Retina (tissue), 1 donor: ENCODE measurements around the gene ANKFY1.

ENCODE experiments used
- DNase-seq: peaks from one replicate; pipeline ENCODE4 v3.0.0-alpha.2; 2016

The ANKFY1 gene

GRCh38 chr17:4175921-4176807 is 87.6 kb downstream of the ANKFY1 start:
- DNase-seq: no peak

GRCh38 chr17:4174556-4174955 is 89.2 kb downstream of the ANKFY1 start:
- no peak for DNase-seq

DNA sequence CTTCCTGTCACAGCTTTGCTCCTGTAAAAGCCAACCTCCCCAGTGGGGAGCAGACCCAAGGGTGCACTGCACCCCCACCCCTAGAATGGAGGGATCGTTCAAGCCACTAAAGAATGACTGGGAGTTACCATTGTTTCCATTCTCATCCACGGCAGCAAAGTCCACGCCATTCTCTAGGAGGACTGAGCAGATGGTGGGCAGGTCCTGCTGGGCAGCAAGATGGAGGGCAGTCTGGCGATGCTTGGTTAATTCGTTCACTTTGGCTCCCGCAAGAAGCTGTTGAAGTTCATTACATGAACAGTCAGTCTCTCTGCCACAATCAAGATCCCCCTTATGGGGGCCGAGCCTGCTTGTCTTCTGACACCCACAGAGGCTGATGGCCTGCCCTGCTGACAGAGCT is 90.0 kb downstream of the ANKFY1 start:
- no peak for DNase-seq

- DNase-seq: no peak
These were observed 91.4 kb downstream of the ANKFY1 start for GRCh38 chr17:4172356-4172755.

DNA sequence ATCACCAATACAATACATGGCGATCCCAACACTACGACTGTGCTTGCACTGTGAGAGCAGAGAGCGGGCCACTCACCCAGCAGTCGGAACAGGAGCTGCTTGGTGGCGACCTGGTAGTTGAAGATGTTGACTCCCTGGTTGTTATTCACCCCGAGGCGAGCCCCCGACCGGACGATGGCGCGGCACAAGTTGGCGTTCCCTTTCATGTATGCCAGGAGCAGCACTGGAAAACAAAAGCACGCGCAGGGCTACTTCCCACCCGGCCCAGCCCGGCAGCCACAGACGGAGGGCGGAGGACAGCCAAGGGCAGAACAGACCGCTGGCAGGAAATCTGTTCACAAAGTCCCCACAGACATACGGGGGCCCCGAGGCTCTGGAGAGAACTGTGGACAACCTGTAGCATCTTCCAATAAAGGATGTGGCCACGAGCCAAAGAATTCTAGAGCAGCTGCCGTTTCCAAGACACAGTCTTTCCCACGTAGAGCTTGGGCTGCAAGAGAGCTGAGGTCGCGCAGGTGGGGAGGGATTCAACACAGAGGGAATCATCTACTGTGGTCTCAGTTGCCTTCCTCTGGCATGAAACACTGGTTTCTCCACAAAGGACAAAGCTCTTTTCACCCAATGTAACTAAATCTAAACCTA is 93.0 kb downstream of the ANKFY1 start:
- DNase-seq: no peak

DNA sequence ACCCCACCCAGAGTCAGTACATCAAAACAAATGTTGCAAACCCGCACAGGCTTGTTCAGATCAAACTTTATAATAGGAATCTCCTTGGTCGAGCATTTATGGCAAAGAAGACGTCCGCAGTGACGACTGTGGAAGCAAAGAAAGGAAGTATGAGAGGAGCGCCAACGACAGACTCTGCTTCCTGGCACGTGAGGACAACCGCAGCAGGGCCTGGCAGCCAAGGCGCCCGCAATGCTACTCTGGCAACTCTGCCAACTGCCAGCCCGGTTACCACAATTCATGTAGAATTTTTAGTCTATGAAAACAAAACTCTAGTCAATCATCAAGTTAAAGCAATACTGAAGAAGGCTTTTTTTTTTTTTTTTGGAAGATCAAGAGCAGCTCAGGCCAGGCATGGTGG is 96.0 kb downstream of the ANKFY1 start:
- no peak for DNase-seq

GRCh38 chr17:4166419-4166818 is 97.4 kb downstream of the ANKFY1 start:
- DNase-seq: no peak

GRCh38 chr17:4165301-4166010 is 98.3 kb downstream of the ANKFY1 start:
- no peak for DNase-seq

GRCh38 chr17:4163951-4164350 is 99.8 kb downstream of the ANKFY1 start:
- no peak for DNase-seq

DNA sequence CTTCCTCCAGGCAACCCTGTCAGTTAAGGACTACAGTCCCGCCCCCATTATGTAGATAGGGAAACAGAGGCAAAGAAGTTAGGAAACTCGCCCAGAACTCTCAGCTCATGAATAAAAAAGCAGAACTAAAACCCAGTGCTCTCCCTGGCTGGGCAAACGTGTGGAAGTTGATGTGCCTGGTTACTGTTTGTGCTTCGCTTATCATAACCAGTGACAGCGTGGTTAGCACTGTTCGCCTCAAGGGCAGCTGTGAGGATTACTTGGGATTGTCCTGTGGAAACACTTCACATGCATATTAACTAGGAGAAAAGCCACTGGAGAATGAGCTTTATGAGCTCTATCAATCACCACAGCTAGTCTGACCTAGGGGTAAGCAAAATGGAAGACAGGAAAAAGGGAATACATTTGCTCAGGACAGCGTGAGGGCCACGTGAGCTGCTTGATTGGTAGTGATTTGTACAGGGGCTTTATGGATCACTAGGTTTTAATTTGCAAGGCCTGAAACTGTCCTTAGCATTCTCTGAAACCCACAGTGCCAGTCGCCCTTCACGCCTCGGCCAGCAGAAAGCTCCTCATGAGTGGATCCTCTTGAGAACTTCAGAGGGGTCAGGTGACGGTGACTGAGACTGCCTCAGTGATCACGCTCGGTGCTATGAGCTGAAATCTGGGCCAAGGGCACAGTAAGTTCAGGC is 100.9 kb downstream of the ANKFY1 start:
- peak; percentile 68 for DNase-seq

DNA sequence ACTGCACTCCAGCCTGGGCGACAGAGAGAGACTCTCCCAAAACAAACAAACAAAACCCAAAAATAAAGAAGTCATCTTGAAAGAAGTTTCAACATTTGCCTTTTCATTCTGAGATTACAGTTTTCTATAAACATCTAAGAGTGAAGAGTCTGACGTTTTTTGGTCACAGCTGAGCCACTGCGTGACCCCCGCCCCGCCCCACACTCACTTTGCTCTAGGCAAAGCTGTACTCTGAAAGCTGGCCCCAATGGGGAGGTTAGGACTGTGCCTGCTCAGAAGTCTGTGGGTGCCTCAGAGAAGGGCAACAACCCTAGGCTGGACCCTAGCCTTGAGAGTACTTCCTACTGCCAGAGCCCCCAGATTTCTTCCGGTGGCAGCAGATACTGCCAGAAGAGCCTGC is 101.5 kb downstream of the ANKFY1 start:
- DNase-seq: no peak

DNA sequence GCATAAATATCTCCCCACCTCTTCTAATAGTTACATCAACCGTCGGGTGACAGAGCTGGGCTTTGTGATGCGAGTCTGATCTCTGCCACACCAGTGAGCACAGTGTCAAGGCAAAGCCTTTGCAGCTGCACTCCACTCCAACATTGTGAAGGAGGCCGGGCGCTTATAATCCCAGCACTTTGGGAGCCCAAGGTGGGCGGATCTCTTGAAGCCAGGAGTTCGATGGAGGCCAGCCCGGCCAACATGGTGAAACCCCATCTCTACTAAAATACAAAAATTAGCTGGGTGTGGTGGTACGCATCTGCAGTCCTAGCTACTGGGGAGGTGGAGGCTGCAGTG is 101.8 kb downstream of the ANKFY1 start:
- no peak for DNase-seq

- DNase-seq: peak; percentile 39
These were observed 102.4 kb downstream of the ANKFY1 start for GRCh38 chr17:4161192-4161966.

DNA sequence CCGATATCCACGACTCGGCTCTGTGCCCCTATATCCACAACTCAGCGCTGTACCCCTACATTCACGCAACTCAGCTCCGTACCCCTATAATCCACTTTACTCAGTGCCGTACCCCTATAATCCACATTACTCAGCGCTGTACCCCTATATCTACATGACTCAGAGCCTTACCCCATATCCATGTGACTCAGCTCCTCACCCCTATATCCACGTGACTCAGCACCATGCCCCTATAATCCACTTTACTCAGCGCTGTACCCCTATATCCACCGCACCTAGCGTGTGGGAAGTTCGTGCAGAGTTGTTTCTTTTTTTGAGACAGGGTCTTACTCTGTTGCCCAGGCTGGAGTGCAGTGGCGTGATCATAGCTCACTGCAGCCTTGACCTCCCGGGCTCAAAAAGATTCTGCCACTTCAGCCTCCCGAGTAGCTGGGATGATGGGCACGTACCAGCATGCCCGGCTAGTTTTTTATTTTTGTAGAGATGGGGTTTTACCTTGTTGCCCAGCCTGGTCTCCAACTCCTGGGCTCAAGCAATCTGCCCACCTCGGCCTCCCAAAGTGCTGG is 103.4 kb downstream of the ANKFY1 start:
- no peak for DNase-seq

GRCh38 chr17:4159761-4160160 is 104.0 kb downstream of the ANKFY1 start:
- DNase-seq: no peak

DNA sequence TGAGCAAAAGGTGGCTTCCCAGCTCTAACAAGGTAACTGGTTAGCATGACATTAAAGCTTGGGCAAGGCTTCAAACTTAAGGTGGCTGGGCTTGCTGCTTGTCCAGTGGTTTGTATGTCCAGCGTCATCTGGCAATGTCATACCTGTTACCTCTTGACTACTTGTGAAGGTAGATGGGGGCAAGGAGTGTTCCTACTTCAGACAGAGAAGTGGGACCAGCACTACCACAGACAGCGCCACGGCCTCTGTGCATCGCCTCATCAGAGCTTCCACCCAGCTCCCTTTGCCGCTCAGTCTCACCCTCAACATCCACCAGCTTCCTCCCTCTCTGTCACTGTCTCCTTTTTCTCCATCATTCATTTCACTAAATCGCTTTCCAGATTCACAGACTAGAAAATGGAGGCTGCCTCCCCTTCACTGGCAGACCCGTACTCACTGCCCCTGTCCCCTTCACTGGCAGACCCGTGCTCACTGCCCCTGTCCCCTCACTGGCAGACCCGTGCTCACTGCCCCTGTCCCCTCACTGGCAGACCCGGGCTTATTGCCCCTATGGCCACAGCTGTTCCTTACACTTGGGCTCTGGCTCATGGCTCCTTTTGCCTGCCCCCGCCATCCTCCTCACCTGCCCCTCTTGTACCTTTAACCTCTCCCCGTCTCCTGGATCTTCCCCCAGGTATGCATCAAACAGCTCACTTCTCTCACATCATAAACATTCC is 106.0 kb downstream of the ANKFY1 start:
- DNase-seq: no peak

DNA sequence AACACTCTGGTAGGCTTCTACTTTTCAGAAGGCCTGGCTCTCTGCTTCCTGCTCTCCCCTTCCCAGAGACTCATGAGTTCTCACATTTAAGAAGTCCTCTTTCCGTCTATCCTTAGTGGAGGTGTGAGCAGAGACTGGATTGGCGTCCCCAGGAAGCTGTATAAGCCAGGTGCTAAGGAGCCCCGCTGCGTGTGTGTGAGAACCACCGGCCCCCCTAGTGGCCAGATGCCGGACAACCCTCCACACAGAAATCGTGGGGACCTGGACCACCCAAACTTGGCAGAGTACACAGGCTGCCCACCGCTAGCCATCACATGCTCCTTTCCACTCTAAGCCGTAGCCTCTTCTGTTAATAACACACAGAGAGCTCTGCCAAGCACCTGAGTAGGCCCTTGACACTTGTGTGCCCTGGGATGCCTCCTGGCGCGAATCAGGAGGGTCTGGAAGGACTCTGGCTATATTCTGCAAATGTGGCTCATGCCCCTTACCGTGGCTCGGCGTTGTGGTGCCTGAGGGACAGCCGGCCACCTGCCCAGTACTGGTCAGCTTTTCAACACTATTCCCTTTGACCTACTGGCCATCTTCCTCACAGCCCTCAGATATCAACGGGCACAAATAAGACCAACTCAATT is 106.9 kb downstream of the ANKFY1 start:
- no peak for DNase-seq

- DNase-seq: no peak
These were observed 107.7 kb downstream of the ANKFY1 start for GRCh38 chr17:4155980-4156620.

DNA sequence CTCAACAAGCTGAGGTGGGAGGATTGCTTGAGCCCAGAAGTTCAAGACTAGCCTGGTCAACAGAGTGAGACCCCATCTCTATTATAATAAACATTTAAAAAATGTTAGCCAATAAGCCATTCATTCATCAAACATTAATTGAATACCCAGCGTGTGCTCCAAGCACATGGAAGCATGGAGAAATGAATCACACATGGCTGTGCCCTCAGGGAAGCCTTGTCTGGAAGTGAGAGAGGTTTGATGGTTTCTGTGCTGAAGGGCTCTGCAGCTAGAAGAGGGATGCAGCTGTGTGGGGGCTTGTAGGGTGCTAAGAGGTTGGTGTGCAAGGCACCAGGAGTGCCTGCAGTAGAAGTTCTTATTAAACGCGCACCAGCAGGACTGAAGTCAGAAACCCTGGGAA is 109.6 kb downstream of the ANKFY1 start:
- DNase-seq: no peak

- DNase-seq: no peak
These were observed 111.3 kb downstream of the ANKFY1 start for GRCh38 chr17:4152471-4152870.
